HT1080 (cell line): ENCODE results near the gene TM7SF2. TPM values are rescaled to one million over a fixed set of nuclear protein-coding genes. Genes with fewer than 3 reads are reported as not detected.
A peak's percentile ranks its signal among the peaks of the same experiment; 100 is the strongest.

Source experiments
- DNase-seq: peaks from one replicate; pipeline ENCODE4 v3.0.0-alpha.2; 2015; ENCODE audit warnings: low read depth
- small RNA-seq: library from RNA; depleted of rRNA; stranded (forward); fragments of <200 nt; gene quantifications from one replicate; pipeline ENCODE3, GENCODE V24; 2014
- total RNA-seq: library from RNA; depleted of rRNA; stranded (reverse); fragments of >200 nt; shearing (Covaris generic); gene quantifications from 2 replicates; pipeline ENCODE4 v1.2.3, GENCODE V29; 2014; rRNA removed

TM7SF2 gene
- total RNA-seq, 1 experiment from 2014 or later: 5.5 TPM

DNA sequence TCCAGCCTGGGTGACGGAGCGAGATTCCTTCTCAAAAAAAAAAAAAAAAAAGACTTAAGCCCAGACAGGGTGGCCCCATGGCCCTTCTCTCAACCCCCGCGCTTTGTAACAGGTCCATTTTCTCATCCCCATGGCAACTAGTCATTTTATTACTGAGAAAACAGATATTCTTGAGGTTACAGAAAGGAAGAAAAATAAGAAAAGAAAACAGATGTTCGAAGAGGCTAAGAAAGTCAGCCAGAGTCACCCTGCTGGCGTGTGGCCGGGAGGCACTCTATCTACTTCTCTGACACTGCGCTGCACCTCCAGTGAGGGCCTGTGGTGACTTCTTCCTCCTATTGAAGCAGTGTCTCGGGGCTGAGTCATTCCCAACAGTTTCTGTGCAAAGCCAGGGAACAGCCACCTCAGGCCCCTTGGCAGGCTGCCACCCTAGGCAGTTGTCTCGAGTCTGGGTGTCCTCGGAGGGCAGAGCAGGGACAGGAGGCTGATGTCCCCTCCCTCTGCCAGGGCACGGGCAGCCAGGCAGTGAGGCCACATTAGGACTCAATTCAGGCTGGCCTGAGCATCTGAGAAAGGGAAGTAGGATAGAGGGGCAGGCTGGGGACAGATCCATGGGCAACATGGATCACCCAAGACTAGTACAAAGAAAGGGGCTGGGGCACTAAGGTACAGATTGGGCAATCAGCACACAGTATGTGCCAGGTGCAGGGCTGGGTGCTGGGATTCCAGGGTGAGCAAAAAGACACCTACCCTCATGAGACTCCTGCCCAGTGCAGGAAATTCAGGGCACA is 39.0 kb downstream of the TM7SF2 start:
- peak; percentile 90 for DNase-seq

DNA sequence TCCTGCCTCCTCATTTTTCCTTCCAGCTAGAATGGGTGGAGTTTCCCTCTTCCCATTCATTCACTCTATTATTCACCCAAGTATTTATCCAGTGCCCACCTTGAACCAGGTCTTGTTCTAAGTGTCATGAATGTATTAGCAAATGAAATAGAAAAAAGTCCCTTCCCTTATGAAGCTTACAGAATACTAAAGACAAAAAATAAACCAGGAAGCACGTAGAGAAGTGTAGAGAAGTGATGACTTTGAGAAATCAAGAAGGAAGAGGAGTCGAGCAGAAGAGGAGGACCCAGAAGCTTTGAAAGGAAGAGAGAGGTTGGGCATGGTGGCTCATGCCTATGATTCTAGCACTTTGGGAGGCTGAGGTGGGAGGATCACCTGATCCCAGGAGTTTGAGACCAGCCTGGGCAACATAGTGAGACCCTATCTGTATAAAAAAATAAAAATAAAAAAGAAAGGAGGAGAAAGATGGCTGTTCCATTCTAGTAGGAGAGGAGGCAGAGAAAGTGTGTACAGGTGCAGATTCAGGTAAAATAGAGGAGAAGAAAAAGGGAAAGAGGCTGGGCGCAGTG is 39.7 kb downstream of the TM7SF2 start:
- no peak for DNase-seq

DNA sequence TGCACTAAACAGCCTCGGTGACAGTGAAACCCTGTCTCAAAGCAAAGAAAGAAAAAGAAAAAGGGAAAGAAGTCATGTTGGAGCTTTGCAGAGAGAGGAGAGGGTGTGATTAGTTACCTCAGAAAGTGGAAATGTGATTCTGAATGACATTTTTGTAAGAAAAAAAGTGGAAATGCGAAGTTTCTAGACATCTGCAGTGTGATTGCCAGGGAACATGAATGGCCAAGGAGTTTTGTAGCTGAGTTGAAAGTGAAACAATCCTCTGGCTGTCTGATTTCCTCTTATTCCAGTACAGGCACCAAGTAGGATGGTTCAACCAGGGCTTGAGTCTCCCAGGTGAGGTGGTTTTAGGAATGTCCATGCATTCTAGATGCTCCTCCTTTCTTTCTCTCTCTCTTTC is 40.5 kb downstream of the TM7SF2 start:
- no peak for DNase-seq

DNA sequence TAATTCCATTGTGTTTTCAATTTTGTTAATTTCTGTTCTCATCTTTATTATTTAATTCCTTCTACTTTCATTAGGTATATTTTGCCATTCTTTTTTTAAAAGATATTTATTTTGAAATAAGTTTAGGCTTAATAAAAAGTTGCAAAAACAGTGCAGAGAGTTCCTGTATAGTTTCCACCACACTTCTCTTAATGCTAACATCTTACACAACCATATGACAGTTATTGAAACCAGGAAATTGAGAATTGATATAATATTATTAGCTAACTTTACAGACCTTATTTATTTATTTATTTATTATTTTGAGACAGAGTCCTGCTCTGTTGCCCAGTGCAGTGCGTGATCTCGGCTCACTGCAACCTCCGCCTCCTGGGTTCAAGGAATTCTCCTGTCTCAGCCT is 44.6 kb downstream of the TM7SF2 start:
- DNase-seq: no peak

DNA sequence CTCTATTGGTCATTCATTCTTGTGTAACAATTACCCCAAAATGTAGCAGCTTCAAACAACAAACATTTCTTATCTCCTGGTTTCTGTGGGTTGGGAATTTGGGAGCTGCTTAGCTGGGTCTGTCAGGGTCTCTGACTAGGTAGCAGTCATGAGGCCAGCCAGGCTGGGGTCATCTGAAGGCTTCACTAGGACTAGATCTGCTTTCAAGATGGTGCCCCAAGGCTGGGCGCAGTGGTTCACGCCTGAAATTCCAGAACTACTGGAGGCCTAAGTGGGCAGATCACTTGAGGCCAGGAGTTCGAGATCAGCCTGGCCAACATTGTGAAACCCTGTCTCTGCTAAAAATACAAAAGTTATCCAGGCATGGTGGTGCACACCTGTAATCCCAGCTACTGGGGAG is 45.3 kb downstream of the TM7SF2 start:
- DNase-seq: no peak

DNA sequence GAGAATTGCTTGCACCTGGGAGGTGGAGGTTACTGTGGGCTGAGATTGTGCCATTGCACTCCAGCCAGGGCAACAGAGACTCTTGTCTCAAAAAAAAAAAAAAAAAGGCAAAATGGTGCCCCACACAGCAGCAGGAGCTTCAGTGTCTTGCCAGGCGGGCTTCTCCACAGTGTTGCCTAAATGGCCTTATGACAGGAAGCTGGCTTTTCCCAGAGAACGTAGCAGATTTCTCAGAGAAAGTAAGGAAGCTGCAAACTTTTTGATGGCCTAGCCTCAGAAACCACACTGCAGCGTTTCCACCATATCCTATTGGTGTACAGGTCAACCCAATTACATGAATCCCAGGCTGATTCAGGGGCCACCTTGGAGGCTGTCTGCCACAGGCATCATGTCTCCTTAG is 45.7 kb downstream of the TM7SF2 start:
- no peak for DNase-seq

DNA sequence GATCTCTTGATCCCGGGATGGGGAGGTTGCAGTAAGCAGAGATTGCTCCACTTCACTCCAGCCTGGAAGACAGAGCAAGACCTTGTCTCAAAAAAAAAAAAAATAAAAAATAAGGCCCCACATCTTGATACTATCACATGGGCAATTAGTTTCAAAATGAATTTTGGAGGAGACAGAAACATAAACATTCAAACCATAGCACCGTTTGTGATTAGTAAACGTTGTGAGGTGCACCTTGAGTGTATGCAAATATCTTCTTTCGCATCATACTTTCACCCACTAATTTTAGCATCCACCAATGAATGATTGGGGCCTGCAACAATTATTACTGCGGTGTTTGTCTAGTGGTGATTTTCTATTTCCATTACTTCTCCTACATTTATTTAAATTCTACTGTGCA is 47.3 kb downstream of the TM7SF2 start:
- DNase-seq: no peak

DNA sequence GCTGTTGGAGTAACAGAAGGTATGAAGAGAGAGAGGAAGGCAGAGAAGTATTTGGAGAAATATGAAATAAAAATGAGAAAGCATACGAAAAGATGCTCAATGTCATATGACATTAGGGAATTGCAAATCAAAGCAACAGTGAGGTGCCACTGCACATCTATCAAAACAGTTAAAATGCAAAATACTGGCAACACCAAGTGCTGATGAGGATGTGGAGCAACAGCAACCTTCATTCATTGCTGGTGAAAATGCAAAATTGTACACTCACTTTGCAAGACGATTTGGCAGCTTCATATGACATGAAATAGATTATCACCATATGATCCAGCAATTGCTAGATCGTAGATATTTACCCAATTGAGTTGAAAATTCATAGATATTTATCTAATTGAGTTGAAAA is 49.0 kb downstream of the TM7SF2 start:
- DNase-seq: no peak

DNA sequence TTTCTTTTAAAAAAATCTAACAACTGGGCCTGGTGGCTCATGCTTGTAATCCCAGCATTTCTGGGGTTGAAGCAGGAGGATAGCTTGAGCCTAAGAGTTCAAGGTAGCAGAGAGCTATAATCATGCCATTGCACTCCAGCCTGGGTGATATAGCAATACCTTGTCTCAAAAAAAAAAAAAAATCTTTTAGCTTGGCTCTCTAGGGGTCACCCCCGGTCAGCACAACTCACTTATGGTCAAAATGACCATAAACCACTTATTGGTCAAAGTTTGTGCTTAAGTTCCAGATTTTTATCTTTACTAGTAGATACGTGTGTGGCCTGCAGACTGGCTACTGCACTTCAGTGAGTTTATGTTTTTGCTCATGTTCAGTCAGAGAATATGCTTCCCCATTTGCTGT is 52.0 kb downstream of the TM7SF2 start:
- no peak for DNase-seq

Small RNA genes within 50 kb of the gene (small RNA-seq; reads per million reads assigned to genes)
- gene HIGD1AP10 (not detected), gene PDCL2P2 (not detected), gene RNU2-23P (2.6 reads per million, percentile 85 among the genes with 10 or more reads in this experiment)

Other genes starting within 250 kb of the TM7SF2 start
- 62.0 and 80.4 TPM in 2 replicates for gene EHD1, start 233.3 kb upstream of the TM7SF2 start, total RNA-seq
- 17.5 and 19.6 TPM in 2 replicates for gene ATG2A, start 194.7 kb upstream of the TM7SF2 start, total RNA-seq
- 7.7 and 8.3 TPM in 2 replicates for gene PPP2R5B, start 187.2 kb upstream of the TM7SF2 start, total RNA-seq
- 0.53 TPM in 1 of 2 replicates, not detected in the other for gene GPHA2, start 176.0 kb upstream of the TM7SF2 start, total RNA-seq
- not detected in 2 replicates for gene MAJIN, start 139.8 kb upstream of the TM7SF2 start, total RNA-seq
- 1.6 and 3.1 TPM in 2 replicates for gene BATF2, start 114.9 kb upstream of the TM7SF2 start, total RNA-seq
- gene ARL2, start 97.7 kb upstream of the TM7SF2 start, total RNA-seq: 237 and 263 TPM in 2 replicates
- gene SNX15, start 84.4 kb upstream of the TM7SF2 start, total RNA-seq: 20.1 and 23.1 TPM in 2 replicates
- gene SAC3D1, start 70.7 kb upstream of the TM7SF2 start, total RNA-seq: 21.3 and 25.1 TPM in 2 replicates
- gene NAALADL1, start 53.3 kb upstream of the TM7SF2 start, total RNA-seq: 0.23 TPM in 1 of 2 replicates, not detected in the other
- gene CDCA5, start 27.8 kb upstream of the TM7SF2 start, total RNA-seq: 63.3 and 78.4 TPM in 2 replicates
- gene ZFPL1, start 27.6 kb upstream of the TM7SF2 start, total RNA-seq: 39.7 and 56.6 TPM in 2 replicates
- 139 and 163 TPM in 2 replicates for gene VPS51, start 15.7 kb upstream of the TM7SF2 start, total RNA-seq
- 42.9 and 43.6 TPM in 2 replicates for gene ZNHIT2, start 5.8 kb downstream of the TM7SF2 start, total RNA-seq
- gene FAU, start 10.3 kb downstream of the TM7SF2 start, total RNA-seq: 410 and 898 TPM in 2 replicates
- gene MRPL49, start 10.4 kb downstream of the TM7SF2 start, total RNA-seq: 100 and 124 TPM in 2 replicates
- gene SYVN1, start 22.6 kb downstream of the TM7SF2 start, total RNA-seq: 10.1 and 11.2 TPM in 2 replicates
- not detected in 2 replicates for gene SPDYC, start 58.4 kb downstream of the TM7SF2 start, total RNA-seq
- gene CAPN1, start 70.1 kb downstream of the TM7SF2 start, total RNA-seq: 90.6 and 105 TPM in 2 replicates
- 21.4 and 24.2 TPM in 2 replicates for gene POLA2, start 150.1 kb downstream of the TM7SF2 start, total RNA-seq
- 35.3 and 42.7 TPM in 2 replicates for gene CDC42EP2, start 203.0 kb downstream of the TM7SF2 start, total RNA-seq
- 43.7 and 50.8 TPM in 2 replicates for gene DPF2, start 222.0 kb downstream of the TM7SF2 start, total RNA-seq
- 0.40 and 0.51 TPM in 2 replicates for gene TIGD3, start 242.9 kb downstream of the TM7SF2 start, total RNA-seq